Suprapubic skin (tissue), 4 donors: Measurements from ENCODE around the gene HS3ST6. TPM values are rescaled to one million over a fixed set of nuclear protein-coding genes. Genes with fewer than 3 reads are reported as not detected.

ENCODE experiments used
- DNase-seq, 2 donors: peaks; one replicate each; pipeline ENCODE4 v3.0.0-alpha.2; 2019; ENCODE audit warnings: low spot score in 2 of 2
- H3K27ac ChIP-seq: fragments of 200-600 bp; sonication (generic); one replicate; pipeline ENCODE4 v1.5.1; 2019
- H3K27me3 ChIP-seq: fragments of 200-600 bp; sonication (generic); one replicate; pipeline ENCODE4 v1.5.1; 2019
- H3K36me3 ChIP-seq: fragments of 200-600 bp; sonication (generic); one replicate; pipeline ENCODE4 v1.5.1; 2019
- H3K4me1 ChIP-seq: fragments of 200-600 bp; sonication (generic); one replicate; pipeline ENCODE4 v1.5.1; 2019
- H3K4me3 ChIP-seq: fragments of 200-600 bp; sonication (generic); one replicate; pipeline ENCODE4 v1.5.1; 2019; ENCODE audit warnings: mild to moderate bottlenecking
- H3K9me3 ChIP-seq: fragments of 200-600 bp; sonication (generic); one replicate; pipeline ENCODE4 v1.5.1; 2019
- EP300 ChIP-seq: sonication (generic); formaldehyde crosslinking; IDR thresholded peaks from one replicate; pipeline ENCODE4 v1.6.1; 2017; ENCODE audit warnings: antibody characterized with exemption
- POLR2A ChIP-seq, 2 donors: fragments of 450-650 bp; IDR thresholded peaks; one replicate each; pipeline ENCODE4 v1.6.1; 2017; ENCODE audit warnings: antibody characterized with exemption in 2 of 2, mild to moderate bottlenecking in 2 of 2, moderate library complexity in 2 of 2
- POLR2AphosphoS5 ChIP-seq, 3 donors: sonication (generic); formaldehyde crosslinking; IDR thresholded peaks; one replicate each; pipeline ENCODE4 v1.6.1; 2017; ENCODE audit warnings: antibody characterized with exemption in 3 of 3
- WGBS: methylation state at CpG from one replicate; pipeline ENCODE4 v1.1.5; 2018; 5-methylcytosine and 5-hydroxymethylcytosine counted together
- total RNA-seq, 4 donors: library from RNA; depleted of rRNA; stranded (reverse); fragments of >200 nt; gene quantifications; one replicate each; pipeline ENCODE4 v1.1.0, GENCODE V29; 2016
- TF ChIP-seq, protein P1 (sequence below), 2 donors: fragments of 200-600 bp in 1 of 2; fragments of 450-650 bp in 1 of 2; sonication (generic) in 1 of 2; IDR thresholded peaks; one replicate each; pipeline ENCODE4 v1.5.1; 2016 to 2019; ENCODE audit warnings: antibody characterized with exemption in 2 of 2, mild to moderate bottlenecking in 1 of 2, moderate library complexity in 1 of 2

The HS3ST6 gene
- total RNA-seq, 4 donors from 2014 or later: 28.5 to 76.7 (median 58.5) TPM

DNA sequence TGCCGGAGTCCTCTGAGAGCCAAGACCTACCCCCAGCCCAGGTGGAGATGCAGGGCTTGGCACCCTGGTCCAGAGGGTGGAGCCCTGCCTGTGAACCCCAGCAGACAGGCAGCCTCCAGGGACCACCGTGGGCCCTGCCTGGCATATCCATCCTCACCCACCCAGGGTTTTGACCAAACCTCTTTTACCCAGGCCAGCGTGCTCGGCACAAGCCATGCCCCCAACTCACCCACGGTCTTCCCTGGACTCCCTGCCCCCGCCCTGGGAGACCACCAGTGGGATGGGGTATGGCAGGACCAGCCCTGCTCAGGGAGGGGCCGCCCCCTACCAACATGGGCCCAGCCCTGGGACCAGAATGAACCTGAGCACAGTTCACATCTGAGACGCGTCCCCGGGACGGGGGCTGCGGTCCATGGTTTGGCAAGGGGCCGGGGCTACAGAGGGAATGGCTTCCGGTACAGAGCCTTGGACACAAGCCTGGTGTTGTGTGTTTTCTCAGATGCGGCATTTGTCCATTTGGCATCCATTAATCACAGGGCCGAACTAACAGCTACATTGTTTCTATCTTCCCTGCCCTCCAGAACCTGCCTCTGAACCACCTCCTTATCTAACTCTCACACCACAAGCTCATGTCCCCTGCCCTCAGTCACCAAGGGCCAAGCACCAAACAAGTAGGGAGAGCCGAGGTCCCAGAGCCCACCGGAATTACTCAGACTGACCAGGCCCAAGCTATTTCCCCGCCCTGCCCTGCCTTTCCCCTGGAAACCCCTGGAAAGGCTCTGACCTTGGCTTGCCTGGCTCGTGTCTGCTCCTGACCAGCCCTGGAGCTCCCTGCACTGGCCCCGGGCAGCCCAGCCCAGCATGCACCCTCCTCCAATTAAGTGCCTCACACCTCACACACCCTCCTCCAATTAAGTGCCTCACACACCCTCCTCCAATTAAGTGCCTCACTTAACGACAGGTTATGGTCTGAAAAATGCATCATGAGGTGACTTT lies 14.1 kb downstream of the HS3ST6 start:
- H3K9me3 ChIP-seq: no peaks in the 10 kb centered on the region
- no peak overlapping the region for H3K4me3 ChIP-seq
- 62% methylated on average over 14 of the region's 22 CpGs for WGBS
- H3K4me1 ChIP-seq: peaks cover 25% of the 10 kb centered on the region
- H3K36me3 ChIP-seq: no peaks in the 10 kb centered on the region
- DNase-seq: no peak
- TF ChIP-seq POLR2AphosphoS5 (IDR thresholded peaks at IDR 0.05) (no peak), EP300 (no peak), POLR2A (IDR thresholded peaks at IDR 0.05) (no peak)
- TF ChIP-seq, protein P1, sequence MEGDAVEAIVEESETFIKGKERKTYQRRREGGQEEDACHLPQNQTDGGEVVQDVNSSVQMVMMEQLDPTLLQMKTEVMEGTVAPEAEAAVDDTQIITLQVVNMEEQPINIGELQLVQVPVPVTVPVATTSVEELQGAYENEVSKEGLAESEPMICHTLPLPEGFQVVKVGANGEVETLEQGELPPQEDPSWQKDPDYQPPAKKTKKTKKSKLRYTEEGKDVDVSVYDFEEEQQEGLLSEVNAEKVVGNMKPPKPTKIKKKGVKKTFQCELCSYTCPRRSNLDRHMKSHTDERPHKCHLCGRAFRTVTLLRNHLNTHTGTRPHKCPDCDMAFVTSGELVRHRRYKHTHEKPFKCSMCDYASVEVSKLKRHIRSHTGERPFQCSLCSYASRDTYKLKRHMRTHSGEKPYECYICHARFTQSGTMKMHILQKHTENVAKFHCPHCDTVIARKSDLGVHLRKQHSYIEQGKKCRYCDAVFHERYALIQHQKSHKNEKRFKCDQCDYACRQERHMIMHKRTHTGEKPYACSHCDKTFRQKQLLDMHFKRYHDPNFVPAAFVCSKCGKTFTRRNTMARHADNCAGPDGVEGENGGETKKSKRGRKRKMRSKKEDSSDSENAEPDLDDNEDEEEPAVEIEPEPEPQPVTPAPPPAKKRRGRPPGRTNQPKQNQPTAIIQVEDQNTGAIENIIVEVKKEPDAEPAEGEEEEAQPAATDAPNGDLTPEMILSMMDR (IDR thresholded peaks at IDR 0.05): no peak
- peaks cover 23% of the 10 kb centered on the region for H3K27me3 ChIP-seq
- no peak overlapping the region for H3K27ac ChIP-seq

DNA sequence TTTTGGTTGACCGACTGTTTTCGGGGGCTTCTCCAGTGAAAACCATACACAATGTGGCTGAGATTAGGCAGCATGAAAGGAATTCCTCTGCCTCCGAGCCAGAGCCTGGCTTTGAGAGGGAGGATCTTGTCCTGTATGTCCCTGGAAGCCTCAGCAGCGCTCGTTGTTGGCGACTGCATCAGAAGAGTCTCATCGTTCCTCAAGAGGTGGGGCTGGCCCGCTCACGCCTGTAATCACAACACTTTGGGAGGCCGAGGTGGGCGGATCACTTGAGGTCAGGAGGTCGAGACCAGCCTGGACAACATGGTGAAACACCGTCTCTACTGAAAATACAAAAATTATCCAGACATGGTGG lies 15.0 kb downstream of the HS3ST6 start:
- TF ChIP-seq EP300 (no peak), POLR2A (IDR thresholded peaks at IDR 0.05) (no peak), POLR2AphosphoS5 (IDR thresholded peaks at IDR 0.05) (no peak)
- TF ChIP-seq, protein P1 (IDR thresholded peaks at IDR 0.05): no peak
- Histone ChIP-seq H3K27ac (no peak overlapping the region), H3K36me3 (no peaks in the 10 kb centered on the region), H3K27me3 (peaks cover 21% of the 10 kb centered on the region), H3K9me3 (no peaks in the 10 kb centered on the region), H3K4me3 (no peak overlapping the region), H3K4me1 (peaks cover 25% of the 10 kb centered on the region)
- no peak for DNase-seq
- 54% methylated on average over 7 of the region's 13 CpGs for WGBS

DNA sequence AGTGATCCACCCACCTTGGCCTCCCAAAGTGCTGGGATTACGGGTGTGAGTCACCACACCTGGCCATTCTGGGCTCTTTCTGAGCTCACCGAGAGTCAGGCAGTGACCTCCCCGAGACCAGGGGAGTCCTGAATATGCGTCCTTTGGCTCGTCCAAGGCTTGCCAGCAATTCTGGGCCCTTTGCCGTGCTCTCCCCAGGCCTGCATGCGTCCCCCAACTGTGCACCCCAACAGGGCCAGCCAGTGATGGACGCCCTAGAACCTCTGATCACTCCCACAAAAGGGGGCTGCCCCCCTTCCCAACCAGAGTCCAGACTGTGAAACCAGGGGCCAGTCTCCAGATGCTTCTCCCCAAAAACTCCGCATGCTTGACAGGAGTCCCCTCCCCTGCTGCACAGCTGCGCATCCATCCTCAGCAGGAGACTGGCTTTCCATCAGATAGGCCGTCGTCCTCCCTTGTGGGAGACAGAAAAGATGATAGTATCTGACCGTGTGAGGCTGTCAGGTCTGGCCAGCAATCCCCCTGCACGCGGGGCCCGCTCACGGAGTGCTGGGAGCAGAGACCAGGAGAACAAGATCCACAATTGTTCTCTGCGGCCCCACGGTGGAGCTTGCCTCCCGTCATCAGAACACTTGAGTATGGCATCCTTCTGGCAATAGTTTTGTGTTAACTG lies 15.5 kb downstream of the HS3ST6 start:
- TF ChIP-seq EP300 (no peak), POLR2A (IDR thresholded peaks at IDR 0.05) (no peak), POLR2AphosphoS5 (IDR thresholded peaks at IDR 0.05) (no peak)
- TF ChIP-seq, protein P1 (IDR thresholded peaks at IDR 0.05): no peak
- Histone ChIP-seq H3K27ac (no peak overlapping the region), H3K9me3 (no peaks in the 10 kb centered on the region), H3K4me3 (no peak overlapping the region), H3K36me3 (no peaks in the 10 kb centered on the region), H3K27me3 (peaks cover 17% of the 10 kb centered on the region), H3K4me1 (peaks cover 22% of the 10 kb centered on the region)
- 73% methylated on average over 8 of the region's 20 CpGs for WGBS
- no peak for DNase-seq

DNA sequence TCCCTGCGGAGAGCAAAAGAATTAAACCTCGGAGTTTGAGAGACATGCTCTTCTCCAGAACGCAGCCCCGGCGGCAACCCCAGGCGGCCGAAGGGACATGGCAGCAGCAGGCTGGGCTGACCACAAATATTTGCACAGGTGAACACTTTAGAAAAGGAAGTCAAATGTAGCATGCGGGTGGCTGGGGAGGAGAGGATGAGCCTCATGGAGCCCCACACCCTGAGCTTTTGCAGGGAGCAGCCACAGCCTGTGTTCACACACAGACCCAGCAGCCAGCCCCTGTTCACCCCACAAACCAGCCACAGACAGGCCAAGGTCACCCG lies 17.8 kb downstream of the HS3ST6 start:
- DNase-seq: no peak
- Histone ChIP-seq H3K27me3 (peaks cover 18% of the 10 kb centered on the region), H3K36me3 (no peaks in the 10 kb centered on the region), H3K4me3 (no peak overlapping the region), H3K4me1 (peaks cover 16% of the 10 kb centered on the region), H3K27ac (no peak overlapping the region), H3K9me3 (no peaks in the 10 kb centered on the region)
- TF ChIP-seq, protein P1 (IDR thresholded peaks at IDR 0.05): no peak
- no peak for TF ChIP-seq POLR2AphosphoS5 (IDR thresholded peaks at IDR 0.05)
- no peak for TF ChIP-seq POLR2A (IDR thresholded peaks at IDR 0.05)
- no peak for TF ChIP-seq EP300
- 82% methylated on average over 9 of the region's 9 CpGs for WGBS
